CD14-positive monocyte (primary cell): Measurements from ENCODE around the gene ACSL3. TPM values are rescaled to one million over a fixed set of nuclear protein-coding genes. Genes with fewer than 3 reads are reported as not detected.

ENCODE experiments used
- DNase-seq, 3 donors: peaks; one replicate each; pipeline ENCODE4 v3.0.0-alpha.2; 2011 to 2022
- H2AFZ ChIP-seq: 2 replicates; pipeline ENCODE4 v1.6.0; 2012; ENCODE audit warnings: mild to moderate bottlenecking, low read depth, low read length, inconsistent platforms; ENCODE audit not compliant: insufficient read depth, poor library complexity, severe bottlenecking
- H3K27ac ChIP-seq, 2 donors: 1 replicate in 1 of 2; 2 replicates in 1 of 2; pipeline ENCODE4 v1.5.1; 2012 to 2013; ENCODE audit warnings: low read length in 2 of 2, control low read depth in 1 of 2, inconsistent platforms in 1 of 2, low read depth in 1 of 2, mild to moderate bottlenecking in 1 of 2
- H3K27me3 ChIP-seq, 2 donors: one replicate each; pipeline versions ENCODE4 v1.6.0 to v1.6.1; 2011 to 2013; ENCODE audit warnings: low read length in 2 of 2; ENCODE audit not compliant: control insufficient read depth in 2 of 2, insufficient read depth in 2 of 2
- H3K36me3 ChIP-seq, 2 donors: replicated peaks in 1 of 2; 1 replicate in 1 of 2; 2 replicates in 1 of 2; pipeline versions ENCODE4 v1.5.1 to v1.6.1; 2012 to 2013; ENCODE audit warnings: low read length in 2 of 2, control low read depth in 1 of 2, inconsistent platforms in 1 of 2, mild to moderate bottlenecking in 1 of 2; ENCODE audit not compliant: insufficient read depth in 2 of 2, control insufficient read depth in 1 of 2
- H3K4me1 ChIP-seq, 2 donors: 1 replicate in 1 of 2; 2 replicates in 1 of 2; pipeline versions ENCODE4 v1.5.1 to v1.6.1; 2012 to 2013; ENCODE audit warnings: low read length in 2 of 2, control low read depth in 1 of 2, inconsistent platforms in 1 of 2, mild to moderate bottlenecking in 1 of 2, moderate library complexity in 1 of 2; ENCODE audit not compliant: insufficient read depth in 2 of 2, control insufficient read depth in 1 of 2
- H3K4me2 ChIP-seq: replicated peaks from 2 replicates; pipeline ENCODE3; 2012; ENCODE audit warnings: low read length, moderate library complexity, mild to moderate bottlenecking; ENCODE audit not compliant: poor library complexity, severe bottlenecking; ENCODE audit errors: extremely low read depth
- H3K4me3 ChIP-seq, 3 experiments: fragments of 200-600 bp in 1 of 3; sonication (generic) in 1 of 3; replicated peaks in 1 of 3; 1 replicate in 2 of 3; 2 replicates in 1 of 3; pipeline ENCODE4 v1.5.1; 2011 to 2013; ENCODE audit warnings: low read length in 3 of 3, mild to moderate bottlenecking in 3 of 3, control low read depth in 2 of 3, low read depth in 2 of 3, inconsistent platforms in 1 of 3, moderate library complexity in 1 of 3
- H3K79me2 ChIP-seq: 2 replicates; pipeline ENCODE4 v1.6.0; 2012; ENCODE audit warnings: mild to moderate bottlenecking, control low read depth, inconsistent platforms, low read length, moderate library complexity; ENCODE audit not compliant: insufficient read depth
- H3K9ac ChIP-seq: 2 replicates; pipeline ENCODE4 v1.6.0; 2017; ENCODE audit warnings: low read length, mild to moderate bottlenecking; ENCODE audit not compliant: insufficient read depth, poor library complexity, severe bottlenecking
- H3K9me3 ChIP-seq, 2 donors: replicated peaks in 1 of 2; 1 replicate in 1 of 2; 2 replicates in 1 of 2; pipeline versions ENCODE4 v1.5.1 to v1.6.1; 2012 to 2013; ENCODE audit warnings: low read length in 2 of 2, control low read depth in 1 of 2; ENCODE audit not compliant: control insufficient read depth in 1 of 2, insufficient read depth in 1 of 2
- H4K20me1 ChIP-seq: 2 replicates; pipeline ENCODE4 v1.6.0; 2012; ENCODE audit warnings: mild to moderate bottlenecking, low read length, control low read depth, moderate library complexity; ENCODE audit not compliant: insufficient read depth
- H3K27ac Mint-ChIP-seq, 7 donors: one replicate each; pipeline ENCODE4 v1.8.0; 2020; ENCODE audit warnings: mild to moderate bottlenecking in 7 of 7, mixed read lengths in 7 of 7, moderate library complexity in 6 of 7, inconsistent platforms in 2 of 7
- H3K27me3 Mint-ChIP-seq, 3 donors: one replicate each; pipeline ENCODE4 v1.8.0; 2021 to 2022; ENCODE audit warnings: low read depth in 3 of 3, mild to moderate bottlenecking in 3 of 3, mixed read lengths in 3 of 3, moderate library complexity in 3 of 3, inconsistent platforms in 1 of 3
- H3K36me3 Mint-ChIP-seq, 2 donors: one replicate each; pipeline ENCODE4 v1.8.0; 2020; ENCODE audit warnings: mixed read lengths in 2 of 2, inconsistent platforms in 1 of 2, mild to moderate bottlenecking in 1 of 2
- H3K4me1 Mint-ChIP-seq: one replicate; pipeline ENCODE4 v1.8.0; 2020; ENCODE audit warnings: mild to moderate bottlenecking, mixed read lengths
- H3K4me3 Mint-ChIP-seq, 2 donors: one replicate each; pipeline ENCODE4 v1.8.0; 2020; ENCODE audit warnings: mild to moderate bottlenecking in 2 of 2, mixed read lengths in 2 of 2, moderate library complexity in 1 of 2
- H3K9me3 Mint-ChIP-seq, 7 donors: one replicate each; pipeline ENCODE4 v1.8.0; 2020 to 2022; ENCODE audit warnings: mixed read lengths in 7 of 7, mild to moderate bottlenecking in 6 of 7, moderate library complexity in 6 of 7, inconsistent platforms in 2 of 7
- WGBS: methylation state at CpG from one replicate; pipeline ENCODE4 v1.1.5; 2013; ENCODE audit warnings: missing lambda C conversion rate; ENCODE audit not compliant: insufficient coverage; 5-methylcytosine and 5-hydroxymethylcytosine counted together
- intact Hi-C, 2 donors: fragments of 100-400 bp; cut with micrococcal nuclease; formaldehyde crosslinking; loops; one replicate each; pipeline versions ENCODE4 v1.15.0 to v1.15.1; 2023
- polyA minus RNA-seq: library from RNA; depleted of rRNA, polyadenylated mRNA; stranded (reverse); fragments of >200 nt; gene quantifications from 2 replicates; pipeline ENCODE4 v1.2.3, GENCODE V29; 2012
- polyA plus RNA-seq, 3 donors: library from polyadenylated mRNA; depleted of rRNA in 1 of 3; unstranded in 2 of 3; stranded (reverse) in 1 of 3; fragments of 300-500 nt in 2 of 3; fragments of >200 nt in 1 of 3; fragmentation: Illumina TruSeq in 2 of 3; gene quantifications; 1 replicate in 2 of 3; 2 replicates in 1 of 3; pipeline ENCODE4 v1.2.3, GENCODE V29; 2012 to 2021
- total RNA-seq, 12 experiments: library from RNA in 1 of 12; stranded (reverse) in 1 of 12; fragments of 120-200 nt in 1 of 12; gene quantifications; one replicate each; pipeline ENCODE4 v1.2.4 and lab custom pipeline; 2013 to 2026; ENCODE audit warnings: mixed read lengths in 6 of 12, inconsistent platforms in 1 of 12
- TF ChIP-seq, protein P1 (sequence below): fragments of 200-600 bp; IDR thresholded peaks from one replicate; pipeline ENCODE4 v1.8.0; 2022; ENCODE audit warnings: antibody characterized with exemption, mild to moderate bottlenecking

ACSL3 gene
- 29.0 TPM for total RNA-seq (2013)
- 10 to 100 TPM in 2 of 3 donors, 1 to 10 TPM in 1; 8.8 to 24.4 (median 19.9) TPM for polyA plus RNA-seq
- 18.8 and 20.1 TPM in 2 replicates for polyA minus RNA-seq
- total RNA-seq (lab: John Stamatoyannopoulos, UW) = 86.6 to 139 (median 113) reads per million in 11 experiments

DNA sequence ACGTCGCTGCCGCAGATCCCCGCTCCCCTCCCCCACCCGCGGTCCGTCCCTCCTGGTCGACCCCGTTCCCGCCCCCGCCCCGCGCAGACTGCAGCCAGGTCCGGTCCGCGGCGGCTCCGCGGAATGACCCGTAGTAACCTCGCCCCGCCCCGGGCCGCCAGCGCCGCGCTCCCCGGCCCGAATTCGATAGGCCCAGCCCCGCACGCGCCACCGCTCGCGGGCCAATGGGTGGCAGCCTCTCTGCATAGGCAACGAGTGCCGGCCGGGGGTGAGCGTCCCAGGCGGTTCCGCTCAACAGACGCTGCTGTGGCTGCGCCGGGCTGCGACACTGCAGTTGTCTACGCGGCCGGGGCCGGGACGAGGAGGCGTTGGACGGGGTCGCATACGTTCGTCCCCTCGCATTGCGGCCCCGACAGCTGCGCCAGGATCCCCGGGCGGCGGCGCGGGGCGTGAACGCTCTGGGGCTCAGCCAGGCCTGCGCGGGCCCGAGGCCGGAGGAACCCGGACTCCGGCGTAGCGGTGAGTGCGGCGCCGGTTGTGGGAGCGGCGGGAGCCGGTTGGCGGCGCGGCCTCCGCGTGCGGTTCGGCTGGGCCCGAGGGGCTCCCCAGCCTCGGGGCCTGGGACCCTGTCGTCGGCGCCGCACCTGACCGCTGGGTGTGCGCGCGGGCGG, at the start of gene ACSL3:
TSS of gene ACSL3 (plus strand) at position 297 of the 671 bp plus-strand sequence. CDS start 47,737 bp downstream, outside the sequence.
- under 1% methylated on average over 93 of the region's 99 CpGs for WGBS
- intact Hi-C loops = loop anchor here in 1 of 2 donors (5.0 to 10.0 kb wide), 3 partner anchors 41 to 154 kb away; no protein-coding TSS in a partner anchor
- TF ChIP-seq, protein P1, sequence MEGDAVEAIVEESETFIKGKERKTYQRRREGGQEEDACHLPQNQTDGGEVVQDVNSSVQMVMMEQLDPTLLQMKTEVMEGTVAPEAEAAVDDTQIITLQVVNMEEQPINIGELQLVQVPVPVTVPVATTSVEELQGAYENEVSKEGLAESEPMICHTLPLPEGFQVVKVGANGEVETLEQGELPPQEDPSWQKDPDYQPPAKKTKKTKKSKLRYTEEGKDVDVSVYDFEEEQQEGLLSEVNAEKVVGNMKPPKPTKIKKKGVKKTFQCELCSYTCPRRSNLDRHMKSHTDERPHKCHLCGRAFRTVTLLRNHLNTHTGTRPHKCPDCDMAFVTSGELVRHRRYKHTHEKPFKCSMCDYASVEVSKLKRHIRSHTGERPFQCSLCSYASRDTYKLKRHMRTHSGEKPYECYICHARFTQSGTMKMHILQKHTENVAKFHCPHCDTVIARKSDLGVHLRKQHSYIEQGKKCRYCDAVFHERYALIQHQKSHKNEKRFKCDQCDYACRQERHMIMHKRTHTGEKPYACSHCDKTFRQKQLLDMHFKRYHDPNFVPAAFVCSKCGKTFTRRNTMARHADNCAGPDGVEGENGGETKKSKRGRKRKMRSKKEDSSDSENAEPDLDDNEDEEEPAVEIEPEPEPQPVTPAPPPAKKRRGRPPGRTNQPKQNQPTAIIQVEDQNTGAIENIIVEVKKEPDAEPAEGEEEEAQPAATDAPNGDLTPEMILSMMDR = peak; percentile 12

DNA sequence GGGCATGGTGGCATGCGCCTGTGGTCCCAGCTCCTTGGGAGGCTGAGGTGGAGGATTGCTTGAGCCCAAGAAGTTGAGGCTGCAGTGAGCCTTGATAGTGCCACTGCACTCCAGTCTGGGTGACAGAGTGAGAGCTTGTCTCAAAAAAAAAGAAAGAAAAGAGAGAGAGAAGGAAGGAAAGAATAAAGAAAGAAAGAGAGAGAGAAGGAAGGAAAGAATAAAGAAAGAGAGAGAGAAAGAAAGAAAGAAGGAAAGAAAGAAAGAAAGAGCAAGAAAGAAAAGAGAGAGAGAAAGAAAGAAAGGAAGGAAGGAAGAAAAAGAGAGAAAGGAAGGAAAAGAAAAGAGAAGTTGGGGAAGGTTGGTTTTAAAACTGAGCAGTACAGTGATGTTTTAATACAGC, 49.0 kb upstream of the ACSL3 start:
- intact Hi-C loops = no loop called here
- H2AFZ ChIP-seq = no peak overlapping the region
- peaks cover 12 to 13% of the 10 kb centered on the region in 2 donors for H3K4me1 ChIP-seq
- no peaks in the 10 kb centered on the region for H4K20me1 ChIP-seq
- H3K4me3 Mint-ChIP-seq = peak overlapping the region in 1 of 2 donors; percentile 2
- H3K9me3 ChIP-seq = no peaks in the 10 kb centered on the region
- no peaks in the 10 kb centered on the region for H3K27me3 ChIP-seq
- TF ChIP-seq, protein P1 = no peak
- H3K27ac Mint-ChIP-seq = peak overlapping the region in 1 of 7 donors; percentile 85
- peaks cover 13% of the 10 kb centered on the region for H3K4me1 Mint-ChIP-seq
- H3K36me3 ChIP-seq = no peaks in the 10 kb centered on the region
- DNase-seq = no peak
- peaks cover 0 to 2% (median 0%) of the 10 kb centered on the region in 7 donors for H3K9me3 Mint-ChIP-seq
- no peak overlapping the region for H3K4me2 ChIP-seq
- no peaks in the 10 kb centered on the region for H3K36me3 Mint-ChIP-seq
- WGBS = no CpG with 5 or more reads among the region's 1 CpG
- no peak overlapping the region for H3K27ac ChIP-seq
- no peak overlapping the region for H3K9ac ChIP-seq
- peaks cover 0 to 5% (median 2%) of the 10 kb centered on the region in 3 donors for H3K27me3 Mint-ChIP-seq
- H3K4me3 ChIP-seq = no peak overlapping the region
- H3K79me2 ChIP-seq = no peaks in the 10 kb centered on the region

More for the DNA sequence above, at the start of gene ACSL3:
- Histone ChIP-seq H3K27ac (peak within 1 kb of the TSS; percentile 53 to 85), H4K20me1 (peaks cover 46% of the 10 kb centered on the region), H3K4me3 (peak within 1 kb of the TSS; percentile 75 to 96 (median 80)), H3K4me2 (peak within 1 kb of the TSS; percentile 85), H3K9ac (peak within 1 kb of the TSS; percentile 93), H2AFZ (peak within 1 kb of the TSS; percentile 55), H3K27me3 (no peaks in the 10 kb centered on the region), H3K36me3 (no peaks in the 10 kb centered on the region), H3K79me2 (peaks cover 48% of the 10 kb centered on the region), H3K9me3 (no peaks in the 10 kb centered on the region), H3K4me1 (peaks cover 29 to 31% of the 10 kb centered on the region in 2 donors)
- peaks cover 0 to 3% of the 10 kb centered on the region in 2 donors for H3K36me3 Mint-ChIP-seq
- peak within 1 kb of the TSS; percentile 76 to 96 (median 83) for H3K27ac Mint-ChIP-seq
- H3K27me3 Mint-ChIP-seq = peaks cover 0 to 3% (median 0%) of the 10 kb centered on the region in 3 donors
- peak; percentile 89 to 94 (median 91) for DNase-seq
- no peaks in the 10 kb centered on the region for H3K9me3 Mint-ChIP-seq
- H3K4me1 Mint-ChIP-seq = peaks cover 13% of the 10 kb centered on the region
- H3K4me3 Mint-ChIP-seq = peak within 1 kb of the TSS in 1 of 2 donors; percentile 75
